Lung (tissue), 12 donors: ENCODE results near the gene SCGB3A1. TPM values are rescaled to one million over a fixed set of nuclear protein-coding genes. Genes with fewer than 3 reads are reported as not detected.

Experiments
- ATAC-seq: fragments of 200-7000 bp; cut with Tn5 transposase; one replicate; pipeline ENCODE4 v1.9.1; 2020; ENCODE audit warnings: moderate number of reproducible peaks; ENCODE audit not compliant: insufficient read depth, low FRiP score
- DNase-seq, 3 donors: peaks; one replicate each; pipeline ENCODE4 v3.0.0-alpha.2; 2013 to 2017
- H3K27ac ChIP-seq, 2 donors: one replicate each; pipeline ENCODE4 v1.5.1; 2013; ENCODE audit warnings: mild to moderate bottlenecking in 2 of 2, moderate library complexity in 2 of 2, control low read depth in 1 of 2, inconsistent platforms in 1 of 2, low read depth in 1 of 2, low read length in 1 of 2
- H3K27me3 ChIP-seq, 3 donors: one replicate each; pipeline ENCODE4 v1.5.1; 2013; ENCODE audit warnings: low read length in 2 of 3; ENCODE audit not compliant: control insufficient read depth in 3 of 3, insufficient read depth in 3 of 3
- H3K36me3 ChIP-seq, 4 donors: one replicate each; pipeline ENCODE4 v1.5.1; 2013; ENCODE audit warnings: low read length in 4 of 4, mild to moderate bottlenecking in 1 of 4, moderate library complexity in 1 of 4; ENCODE audit not compliant: control insufficient read depth in 4 of 4, insufficient read depth in 4 of 4
- H3K4me1 ChIP-seq, 5 donors: one replicate each; pipeline ENCODE4 v1.5.1; 2013; ENCODE audit warnings: low read length in 5 of 5, mild to moderate bottlenecking in 2 of 5, moderate library complexity in 1 of 5; ENCODE audit not compliant: control insufficient read depth in 5 of 5, insufficient read depth in 5 of 5
- H3K4me3 ChIP-seq: one replicate; pipeline ENCODE4 v1.5.1; 2013; ENCODE audit warnings: mild to moderate bottlenecking, control low read depth, moderate library complexity
- H3K9ac ChIP-seq, 2 donors: one replicate each; pipeline ENCODE4 v1.5.1; 2013; ENCODE audit warnings: low read length in 2 of 2, control low read depth in 1 of 2; ENCODE audit not compliant: insufficient read depth in 1 of 2
- H3K9me3 ChIP-seq, 4 donors: one replicate each; pipeline ENCODE4 v1.5.1; 2013; ENCODE audit warnings: low read length in 3 of 4, mild to moderate bottlenecking in 1 of 4, moderate library complexity in 1 of 4; ENCODE audit not compliant: control insufficient read depth in 4 of 4, insufficient read depth in 3 of 4
- CTCF ChIP-seq: IDR thresholded peaks from 2 replicates; pipeline ENCODE4 v1.5.1; 2012; ENCODE audit warnings: mild to moderate bottlenecking; ENCODE audit errors: control extremely low read depth, extremely low read depth
- WGBS, 2 donors: extraction: QIAGEN DNeasy Blood & Tissue Kit; methylation state at CpG; one replicate each; pipeline ENCODE4 v1.1.7; 2013; 5-methylcytosine and 5-hydroxymethylcytosine counted together
- polyA plus RNA-seq, 2 donors: library from polyadenylated mRNA; stranded (reverse); fragments of 200-250 nt; gene quantifications; one replicate each; pipeline ENCODE4 v1.2.1, GENCODE V29; 2013
- total RNA-seq, 2 donors: library from RNA; depleted of rRNA in 1 of 2; stranded (reverse); fragments of >200 nt in 1 of 2; gene quantifications; one replicate each; pipeline ENCODE4 v1.2.1, GENCODE V29; 2014 to 2021
- donor health status: control.
- donor health status: control.
- donor health status: Bipolar disorder and iron deficiency.
- donor health status: healthy.
- donor health status: DM: yes; HTN: yes; CAD: no.

SCGB3A1 gene
- total and polyA plus RNA-seq, 4 donors, result 119 to 3,799 (median 1,024) TPM

- no peak for TF ChIP-seq CTCF
- ATAC-seq, result no peak
- 83 to 90% methylated on average over 10 of the region's 10 CpGs for WGBS, 2 donors
- Histone ChIP-seq H3K4me1 (peaks cover 0 to 17% (median 0%) of the 10 kb centered on the region in 5 donors), H3K27me3 (peaks cover 4 to 23% (median 12%) of the 10 kb centered on the region in 3 donors), H3K27ac (no peak overlapping the region), H3K9ac (no peak overlapping the region), H3K36me3 (no peaks in the 10 kb centered on the region), H3K4me3 (no peak overlapping the region), H3K9me3 (peaks cover 0 to 3% (median 0%) of the 10 kb centered on the region in 4 donors)
- DNase-seq, result no peak
These were observed 877 bp upstream of the SCGB3A1 start for GRCh38 chr5:180592176-180592575.

GRCh38 chr5:180590543-180591310 is 572 bp downstream of the SCGB3A1 start:
- Histone ChIP-seq H3K27me3 (peaks cover 4 to 23% (median 12%) of the 10 kb centered on the region in 3 donors), H3K36me3 (no peaks in the 10 kb centered on the region), H3K9me3 (peaks cover 0 to 3% (median 0%) of the 10 kb centered on the region in 4 donors), H3K27ac (no peak overlapping the region), H3K4me3 (peak overlapping the region; percentile 10), H3K4me1 (peaks cover 0 to 17% (median 0%) of the 10 kb centered on the region in 5 donors), H3K9ac (no peak overlapping the region)
- TF ChIP-seq CTCF, result no peak
- 3% methylated on average over 54 to 63 of the region's 63 CpGs for WGBS, 2 donors
- ATAC-seq, result no peak
- peak in 1 of 3 donors; percentile 20 for DNase-seq

GRCh38 chr5:180589771-180590542 is 1.3 kb downstream of the SCGB3A1 start:
- peaks cover 0 to 3% (median 0%) of the 10 kb centered on the region in 4 donors for H3K9me3 ChIP-seq
- H3K9ac ChIP-seq, result no peak overlapping the region
- ATAC-seq (no peak), DNase-seq (peak in 1 of 3 donors; percentile 13)
- peaks cover 4 to 23% (median 12%) of the 10 kb centered on the region in 3 donors for H3K27me3 ChIP-seq
- TF ChIP-seq CTCF, result no peak
- H3K4me1 ChIP-seq, result peaks cover 0 to 17% (median 0%) of the 10 kb centered on the region in 5 donors
- H3K4me3 ChIP-seq, result no peak overlapping the region
- no peak overlapping the region for H3K27ac ChIP-seq
- H3K36me3 ChIP-seq, result no peaks in the 10 kb centered on the region
- WGBS, 2 donors, result 3 to 5% methylated on average over 36 to 44 of the region's 44 CpGs
